Activated CD4-positive, alpha-beta T cell treated with anti-CD3 and anti-CD28 coated beads for 1 hour (primary cell): ENCODE measurements around the gene SEC14L1.

Experiments
- DNase-seq: peaks from one replicate; pipeline ENCODE4 v3.0.0-alpha.2; 2020

Gene SEC14L1

DNA sequence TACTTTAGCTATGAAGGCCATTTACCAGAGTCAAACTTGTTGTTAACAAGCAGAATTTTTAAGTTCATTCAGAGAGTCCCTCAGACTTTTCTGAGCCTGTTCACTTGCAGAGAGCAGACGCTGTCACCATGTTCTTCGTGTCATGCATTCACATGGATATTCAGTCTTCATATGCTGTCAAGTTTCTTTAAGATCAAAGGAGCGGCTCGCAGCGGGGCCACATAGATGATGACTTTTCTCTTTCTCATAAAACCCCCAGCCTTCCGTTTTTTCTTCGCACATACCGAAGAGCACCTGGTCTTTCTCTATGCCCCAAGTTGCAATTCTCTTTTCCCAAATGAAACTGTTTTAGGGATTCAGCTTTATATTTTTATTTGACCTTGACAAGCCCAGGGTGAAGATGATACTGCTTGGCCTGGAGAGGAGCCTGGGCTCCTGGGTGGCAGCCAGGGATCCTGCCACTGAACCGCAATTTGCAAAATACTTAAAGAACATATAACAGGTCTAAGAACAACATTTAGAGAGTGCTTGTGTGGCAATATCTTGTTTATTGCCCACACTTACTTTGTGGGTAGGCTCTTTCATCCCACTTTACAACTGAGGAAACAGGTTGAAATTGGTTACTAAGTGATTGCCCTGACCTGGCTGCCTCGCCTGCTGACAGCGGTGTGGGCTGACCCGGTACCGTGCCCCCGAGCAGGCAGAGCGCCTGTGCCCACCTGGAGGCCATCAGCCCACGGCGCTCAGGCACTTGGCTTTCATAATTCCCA, 22.9 kb downstream of the SEC14L1 start:
- DNase-seq: no peak

- DNase-seq: no peak
Observed at GRCh38 chr17:77164483-77165091, 23.8 kb downstream of the SEC14L1 start.

DNA sequence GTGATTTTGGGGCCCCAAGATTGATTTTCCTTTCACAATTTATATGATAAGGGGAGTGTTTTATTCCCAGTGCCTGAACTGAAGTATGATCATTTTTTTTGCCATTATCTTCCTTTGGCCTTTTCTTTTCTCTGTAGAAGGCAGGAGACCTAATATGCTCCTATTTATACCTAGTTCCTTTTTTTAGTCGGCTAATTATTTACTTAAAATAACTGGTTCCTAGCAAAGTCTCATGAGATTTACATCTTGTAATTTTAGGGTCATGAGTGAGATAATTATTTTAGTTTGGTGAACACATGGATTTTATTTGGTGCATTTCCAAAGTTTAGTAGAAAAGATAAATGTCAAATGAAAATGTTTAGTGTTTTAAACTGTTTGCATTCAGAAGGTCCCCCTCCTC, 24.8 kb downstream of the SEC14L1 start:
- DNase-seq: no peak

- DNase-seq: no peak
Observed at GRCh38 chr17:77167472-77168306, 26.9 kb downstream of the SEC14L1 start.

DNA sequence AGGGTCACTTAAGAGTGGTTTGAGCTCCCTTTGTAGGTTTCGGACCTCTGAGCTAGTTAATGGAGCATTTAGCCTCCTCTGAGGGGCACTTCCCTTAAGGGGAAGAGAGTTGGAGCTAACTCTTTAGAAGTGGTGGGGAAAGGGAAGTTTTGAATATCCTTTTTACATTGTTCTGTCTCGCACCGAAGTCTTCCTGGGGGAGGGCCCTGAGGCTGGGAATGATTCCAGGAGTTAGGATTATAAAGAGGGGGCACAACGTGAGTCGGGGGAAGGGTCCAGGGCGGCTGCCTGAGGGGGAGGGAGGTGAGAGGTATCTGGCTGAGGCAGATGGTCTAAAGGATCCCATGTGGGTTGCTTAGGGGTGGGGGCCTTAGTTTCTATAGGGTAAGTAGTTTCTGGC, 32.3 kb downstream of the SEC14L1 start:
- DNase-seq: no peak

- no peak for DNase-seq
Observed at GRCh38 chr17:77174928-77175661, 34.3 kb downstream of the SEC14L1 start.

GRCh38 chr17:77177002-77177741, 36.4 kb downstream of the SEC14L1 start:
- DNase-seq: no peak

DNA sequence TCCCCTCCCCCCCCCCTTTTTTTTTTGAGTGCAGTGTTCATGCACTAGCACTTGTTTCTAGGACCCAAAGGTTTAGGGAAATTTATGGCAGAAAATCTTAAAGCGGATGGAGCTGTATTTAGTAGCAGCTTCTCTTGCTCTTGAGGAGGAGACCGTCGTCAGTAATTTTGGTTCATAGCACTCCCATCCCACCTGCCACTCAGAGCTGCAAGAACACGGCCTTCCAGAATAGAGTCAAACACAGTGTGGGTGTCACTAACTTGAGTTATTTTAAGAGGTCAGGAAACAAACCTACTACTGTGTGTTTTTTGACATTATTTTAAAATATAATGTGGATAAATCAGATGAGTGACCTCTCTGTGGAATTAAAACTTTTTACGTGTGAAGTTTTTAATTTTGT, 37.3 kb downstream of the SEC14L1 start:
- DNase-seq: no peak

DNA sequence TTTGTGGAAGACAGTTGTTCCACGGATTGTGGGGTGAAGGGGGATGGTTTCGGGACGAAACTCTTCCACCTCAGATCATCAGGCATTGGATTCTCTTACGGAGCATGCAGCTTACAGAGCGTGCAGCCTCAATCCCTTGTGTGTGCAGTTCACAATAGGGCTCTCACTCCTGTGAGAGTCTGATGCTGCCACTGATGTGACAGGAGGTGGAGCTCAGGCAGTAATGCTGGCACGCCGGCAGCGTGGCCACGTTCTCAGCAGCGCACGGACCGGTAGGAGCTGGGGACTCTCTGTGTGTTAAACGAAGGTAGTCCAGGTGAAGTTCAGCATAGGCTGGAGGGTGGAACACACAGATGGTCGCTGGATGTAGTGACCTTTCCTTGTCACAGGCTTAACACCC, 37.8 kb downstream of the SEC14L1 start:
- no peak for DNase-seq

DNA sequence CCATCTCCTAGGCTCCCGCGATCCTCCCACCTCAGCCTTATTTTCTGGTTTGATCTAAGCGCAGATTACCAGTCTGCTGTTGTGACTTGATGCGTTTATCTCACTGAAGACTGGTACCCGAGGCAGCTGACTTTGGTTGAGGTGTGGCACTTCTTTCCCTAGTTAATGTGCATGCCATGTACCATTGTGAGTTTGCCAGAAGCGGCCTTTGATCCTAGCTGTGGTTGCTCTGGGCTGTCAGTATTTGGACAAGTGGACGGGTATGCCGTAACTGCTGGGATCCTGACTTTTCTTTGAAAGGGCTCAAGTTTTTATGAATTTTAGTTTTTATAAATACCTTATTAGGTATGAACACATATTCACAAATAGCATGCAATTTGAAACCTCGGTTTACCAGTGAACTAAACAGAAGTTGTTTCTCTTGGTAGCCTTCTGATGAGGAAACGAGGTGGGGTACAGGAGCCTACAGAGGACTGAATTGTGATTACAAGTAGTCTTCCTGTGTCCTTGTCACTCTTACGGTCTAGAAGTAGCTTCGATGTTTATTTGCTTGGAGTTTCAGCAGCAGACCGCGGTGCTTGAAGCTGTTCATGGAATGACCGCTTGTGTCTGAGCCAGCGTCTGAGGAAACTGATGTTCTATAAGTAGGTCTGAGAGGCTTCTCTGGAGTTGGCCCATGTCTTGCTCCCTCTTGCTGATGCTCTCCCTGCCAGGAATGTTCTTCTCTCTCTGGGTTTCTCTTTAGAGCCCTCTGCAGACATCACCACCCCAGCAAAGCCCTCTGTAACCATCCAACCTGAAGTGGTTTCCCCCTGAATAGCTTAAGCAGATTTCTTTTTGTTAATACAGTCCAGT, 40.0 kb downstream of the SEC14L1 start:
- no peak for DNase-seq

DNA sequence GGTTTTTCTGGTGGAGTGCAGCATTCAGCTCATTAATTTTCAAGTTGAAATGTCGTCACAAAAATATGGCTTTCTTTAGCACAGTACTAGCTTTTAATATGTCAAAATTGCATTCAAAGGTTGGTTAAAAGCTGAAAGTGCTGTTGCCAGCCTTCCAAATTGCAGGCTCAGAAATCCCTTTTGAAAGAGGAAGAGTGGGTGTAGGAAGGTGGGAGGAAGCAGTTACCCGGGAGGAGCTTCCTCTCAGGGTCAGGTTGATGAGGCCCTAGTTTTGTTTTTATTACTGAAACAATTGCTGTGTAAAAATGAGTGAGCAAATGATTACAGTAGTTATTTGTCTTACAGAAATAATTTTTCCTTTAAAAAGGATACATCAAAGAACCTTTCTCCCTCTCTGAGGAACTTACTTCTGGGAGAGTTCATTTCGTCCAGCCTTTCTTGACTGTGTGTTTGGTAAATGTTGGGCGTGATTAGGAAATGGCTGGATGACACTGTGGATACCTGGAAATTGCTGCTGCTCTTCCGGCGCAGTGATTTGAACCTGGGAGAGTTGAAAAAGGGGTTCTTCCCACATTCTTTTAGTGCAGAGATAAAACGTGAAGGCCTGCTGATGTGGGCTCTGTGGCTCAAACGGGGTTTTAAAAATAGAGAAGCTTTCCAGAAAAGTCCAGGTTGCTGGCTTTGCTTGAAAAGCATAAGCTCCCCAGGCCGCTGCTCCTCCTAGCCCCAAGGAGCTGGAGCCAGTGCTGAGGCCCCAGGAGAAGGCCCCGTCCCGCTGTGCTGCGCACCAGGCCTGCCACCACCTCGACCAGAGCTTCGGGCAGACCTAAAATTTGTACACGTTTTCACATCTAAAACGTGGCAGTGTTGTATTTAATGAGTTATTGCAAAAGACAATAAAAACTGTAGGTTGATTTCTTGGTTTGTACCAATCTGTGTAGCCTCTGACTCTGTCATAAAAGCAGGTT, 41.7 kb downstream of the SEC14L1 start:
- no peak for DNase-seq

GRCh38 chr17:77184474-77184873, 43.7 kb downstream of the SEC14L1 start:
- DNase-seq: no peak

GRCh38 chr17:77185137-77185536, 44.4 kb downstream of the SEC14L1 start:
- DNase-seq: no peak

GRCh38 chr17:77186141-77186604, 45.4 kb downstream of the SEC14L1 start:
- DNase-seq: no peak

DNA sequence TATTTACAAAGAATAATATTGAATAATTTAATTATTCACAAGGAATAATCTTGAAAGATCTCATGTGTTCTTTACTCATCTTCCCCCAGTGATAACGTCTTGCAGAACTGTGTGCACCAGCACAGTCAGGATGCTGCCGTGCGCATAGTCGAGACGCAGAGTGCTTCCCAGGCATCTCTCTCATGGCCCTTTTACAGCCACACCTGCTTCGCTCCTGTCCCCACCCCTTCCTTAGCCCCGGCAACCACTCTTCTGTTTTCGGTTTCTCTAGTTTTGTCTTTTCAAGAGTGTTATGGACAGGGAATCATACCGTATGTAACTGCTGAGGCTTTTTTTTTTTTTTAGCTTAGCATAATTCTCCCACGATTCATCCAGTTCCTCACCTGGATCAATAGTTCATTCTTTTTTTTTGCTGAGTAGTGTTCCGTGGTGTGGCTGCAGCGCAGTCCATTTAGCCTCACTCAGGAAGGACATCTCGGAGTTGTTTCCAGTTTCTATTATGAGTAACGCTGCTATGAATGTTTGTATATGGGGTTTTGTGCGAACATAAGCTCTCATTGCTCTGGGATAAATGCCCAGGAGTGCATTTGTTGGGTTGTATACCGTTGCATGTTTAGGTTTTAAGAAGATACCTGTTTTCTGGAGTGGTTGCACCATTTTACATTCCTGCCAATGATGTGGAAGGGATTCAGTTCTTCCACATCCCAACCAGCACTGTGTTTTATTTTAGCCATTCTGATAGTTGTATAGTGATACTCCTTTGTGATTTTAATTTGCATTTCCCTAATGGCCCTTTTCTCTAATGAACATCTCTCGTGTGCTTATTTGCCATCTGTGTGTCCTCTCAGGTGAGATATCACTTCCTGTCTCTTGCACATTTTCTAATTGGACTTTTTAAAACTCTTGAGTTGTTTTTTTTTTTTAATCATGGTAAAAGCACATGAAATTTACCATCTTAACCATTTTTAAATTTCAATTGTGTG, 47.6 kb downstream of the SEC14L1 start:
- DNase-seq: no peak

- no peak for DNase-seq
Observed at GRCh38 chr17:77189148-77189547, 48.4 kb downstream of the SEC14L1 start.

GRCh38 chr17:77190576-77190975, 49.8 kb downstream of the SEC14L1 start:
- DNase-seq: no peak

- no peak for DNase-seq
Observed at GRCh38 chr17:77191244-77191643, 50.5 kb downstream of the SEC14L1 start.

DNA sequence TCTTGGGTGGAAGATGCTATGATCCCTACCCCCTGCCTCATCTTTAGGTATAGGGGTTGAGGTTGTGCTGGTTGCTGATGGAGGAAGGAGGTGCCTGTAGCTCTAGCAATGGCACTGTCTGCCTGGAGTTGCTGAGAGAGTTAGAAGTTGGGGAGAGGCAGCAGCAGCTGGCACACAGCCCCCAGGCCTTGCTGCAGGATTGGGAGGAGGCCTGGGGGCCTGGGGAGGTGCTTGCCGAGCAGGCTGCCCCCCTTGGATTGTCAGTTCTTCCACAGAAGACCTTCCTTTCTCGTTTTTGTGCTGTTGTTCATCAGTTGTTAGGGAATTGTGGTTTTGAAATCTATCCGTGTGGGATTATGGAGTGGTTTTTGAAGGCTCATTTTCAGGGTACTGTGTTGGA, 52.9 kb downstream of the SEC14L1 start:
- DNase-seq: no peak
